ENCODE results near the gene PPP1CB.
"Not testable (repeated sequence)": the region's sequence is repeated elsewhere in the genome, so short reads cannot be mapped to it uniquely, and the experiment has no call there.

PPP1CB gene

GRCh38 chr2:28742619-28743018, 9.0 kb upstream of the PPP1CB start:
- in situ Hi-C loops (cut with MboI; ENCODE audit: low sequenced_read_pairs) = not testable (repeated sequence)

GRCh38 chr2:28745225-28745624, 6.4 kb upstream of the PPP1CB start:
- in situ Hi-C loops (cut with MboI; ENCODE audit: low sequenced_read_pairs) = no loop called here

- in situ Hi-C loops (cut with MboI; ENCODE audit: low sequenced_read_pairs) = no loop called here
Observed at GRCh38 chr2:28745876-28746275, 5.8 kb upstream of the PPP1CB start.

- in situ Hi-C loops (cut with MboI; ENCODE audit: low sequenced_read_pairs) = no loop called here
Observed at GRCh38 chr2:28746429-28747111, 5.1 kb upstream of the PPP1CB start.

- in situ Hi-C loops (cut with MboI; ENCODE audit: low sequenced_read_pairs) = no loop called here
Observed at GRCh38 chr2:28747714-28748113, 3.9 kb upstream of the PPP1CB start.

GRCh38 chr2:28748176-28748575, 3.5 kb upstream of the PPP1CB start:
- in situ Hi-C loops (cut with MboI; ENCODE audit: low sequenced_read_pairs) = no loop called here

- in situ Hi-C loops (cut with MboI; ENCODE audit: low sequenced_read_pairs) = no loop called here
Observed at GRCh38 chr2:28748941-28749340, 2.7 kb upstream of the PPP1CB start.

GRCh38 chr2:28749526-28749925, 2.1 kb upstream of the PPP1CB start:
- in situ Hi-C loops (cut with MboI; ENCODE audit: low sequenced_read_pairs) = no loop called here

GRCh38 chr2:28750316-28751251, 1.0 kb upstream of the PPP1CB start:
- in situ Hi-C loops (cut with MboI; ENCODE audit: low sequenced_read_pairs) = loop anchor here (10.0 kb wide), 1 partner anchor 156 kb away; no protein-coding TSS in a partner anchor

GRCh38 chr2:28751956-28752630, 463 bp downstream of the PPP1CB start:
- in situ Hi-C loops (cut with MboI; ENCODE audit: low sequenced_read_pairs) = loop anchor here (10.0 kb wide), 1 partner anchor 157 kb away; no protein-coding TSS in a partner anchor

GRCh38 chr2:28752631-28753376, 1.2 kb downstream of the PPP1CB start:
- in situ Hi-C loops (cut with MboI; ENCODE audit: low sequenced_read_pairs) = loop anchor here (10.0 kb wide), 1 partner anchor 158 kb away; no protein-coding TSS in a partner anchor

GRCh38 chr2:28754321-28754720, 2.7 kb downstream of the PPP1CB start:
- in situ Hi-C loops (cut with MboI; ENCODE audit: low sequenced_read_pairs) = loop anchor here (10.0 kb wide), 1 partner anchor 160 kb away; no protein-coding TSS in a partner anchor

- in situ Hi-C loops (cut with MboI; ENCODE audit: low sequenced_read_pairs) = loop anchor here (10.0 kb wide), 1 partner anchor 161 kb away; no protein-coding TSS in a partner anchor
Observed at GRCh38 chr2:28755421-28755820, 3.8 kb downstream of the PPP1CB start.

- in situ Hi-C loops (cut with MboI; ENCODE audit: low sequenced_read_pairs) = loop anchor here (10.0 kb wide), 1 partner anchor 164 kb away; no protein-coding TSS in a partner anchor
Observed at GRCh38 chr2:28758459-28758858, 6.8 kb downstream of the PPP1CB start.

- in situ Hi-C loops (cut with MboI; ENCODE audit: low sequenced_read_pairs) = no loop called here
Observed at GRCh38 chr2:28761420-28761819, 9.8 kb downstream of the PPP1CB start.

GRCh38 chr2:28764909-28765711, 13.5 kb downstream of the PPP1CB start:
- in situ Hi-C loops (cut with MboI; ENCODE audit: low sequenced_read_pairs) = no loop called here

- in situ Hi-C loops (cut with MboI; ENCODE audit: low sequenced_read_pairs) = no loop called here
Observed at GRCh38 chr2:28766070-28766469, 14.4 kb downstream of the PPP1CB start.

- in situ Hi-C loops (cut with MboI; ENCODE audit: low sequenced_read_pairs) = no loop called here
Observed at GRCh38 chr2:28767337-28767736, 15.7 kb downstream of the PPP1CB start.

- in situ Hi-C loops (cut with MboI; ENCODE audit: low sequenced_read_pairs) = no loop called here
Observed at GRCh38 chr2:28768422-28768821, 16.8 kb downstream of the PPP1CB start.

GRCh38 chr2:28768952-28769351, 17.3 kb downstream of the PPP1CB start:
- in situ Hi-C loops (cut with MboI; ENCODE audit: low sequenced_read_pairs) = no loop called here
